Coronary artery (tissue), 2 donors: Measurements from ENCODE around the gene PIK3R1.

Source experiments
- DNase-seq: peaks from one replicate; pipeline ENCODE4 v3.0.0-alpha.2; 2017; ENCODE audit warnings: low spot score
- H3K27ac ChIP-seq, 2 donors: fragments of 200-600 bp; sonication (generic); one replicate each; pipeline ENCODE4 v1.5.1; 2016 to 2019
- H3K4me3 ChIP-seq: fragments of 200-600 bp; sonication (generic); 2 replicates; pipeline ENCODE4 v1.5.1; 2016; ENCODE audit warnings: mild to moderate bottlenecking, moderate library complexity
- CTCF ChIP-seq: fragments of 200-600 bp; sonication (generic); IDR thresholded peaks from one replicate; pipeline ENCODE4 v1.5.1; 2019; ENCODE audit warnings: antibody characterized with exemption

PIK3R1 gene

DNA sequence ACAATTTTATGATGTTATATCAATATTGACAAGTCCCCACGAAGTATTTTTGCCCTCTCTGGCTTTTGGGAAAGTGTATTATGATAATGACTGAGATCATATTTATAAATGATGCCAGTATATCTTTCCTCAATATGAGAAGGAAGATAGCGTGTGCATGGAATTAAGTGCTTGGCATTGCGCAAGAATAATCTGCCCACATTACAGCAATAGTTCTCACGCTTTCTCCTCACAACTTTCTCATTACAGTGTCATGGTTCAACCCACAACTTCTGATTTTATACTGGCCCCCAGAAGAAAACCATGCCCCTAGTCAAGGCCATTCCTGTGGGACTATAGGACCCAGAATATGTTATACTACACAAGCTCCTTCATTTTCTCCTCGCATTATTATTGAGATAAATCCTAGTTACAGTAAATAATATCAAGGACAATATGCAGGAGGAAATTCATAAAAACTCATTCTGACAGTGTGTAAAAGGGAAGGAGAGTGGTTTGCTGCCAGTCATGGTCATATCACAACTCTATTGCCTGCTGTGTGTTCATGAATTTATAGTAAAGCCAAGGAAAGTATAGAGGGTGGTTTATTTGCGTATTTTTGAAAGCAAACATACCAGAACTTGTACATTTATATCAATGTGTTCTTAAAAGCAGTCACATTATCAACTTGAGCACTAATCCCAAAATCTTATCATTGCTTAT is 114.1 kb downstream of the PIK3R1 start:
- DNase-seq: no peak
- Histone ChIP-seq H3K4me3 (no peak overlapping the region), H3K27ac (no peak overlapping the region)
- no peak for TF ChIP-seq CTCF

- Histone ChIP-seq H3K27ac (no peak overlapping the region), H3K4me3 (no peak overlapping the region)
- no peak for TF ChIP-seq CTCF
- no peak for DNase-seq
These were observed 115.0 kb downstream of the PIK3R1 start for GRCh38 chr5:68330574-68330973.

DNA sequence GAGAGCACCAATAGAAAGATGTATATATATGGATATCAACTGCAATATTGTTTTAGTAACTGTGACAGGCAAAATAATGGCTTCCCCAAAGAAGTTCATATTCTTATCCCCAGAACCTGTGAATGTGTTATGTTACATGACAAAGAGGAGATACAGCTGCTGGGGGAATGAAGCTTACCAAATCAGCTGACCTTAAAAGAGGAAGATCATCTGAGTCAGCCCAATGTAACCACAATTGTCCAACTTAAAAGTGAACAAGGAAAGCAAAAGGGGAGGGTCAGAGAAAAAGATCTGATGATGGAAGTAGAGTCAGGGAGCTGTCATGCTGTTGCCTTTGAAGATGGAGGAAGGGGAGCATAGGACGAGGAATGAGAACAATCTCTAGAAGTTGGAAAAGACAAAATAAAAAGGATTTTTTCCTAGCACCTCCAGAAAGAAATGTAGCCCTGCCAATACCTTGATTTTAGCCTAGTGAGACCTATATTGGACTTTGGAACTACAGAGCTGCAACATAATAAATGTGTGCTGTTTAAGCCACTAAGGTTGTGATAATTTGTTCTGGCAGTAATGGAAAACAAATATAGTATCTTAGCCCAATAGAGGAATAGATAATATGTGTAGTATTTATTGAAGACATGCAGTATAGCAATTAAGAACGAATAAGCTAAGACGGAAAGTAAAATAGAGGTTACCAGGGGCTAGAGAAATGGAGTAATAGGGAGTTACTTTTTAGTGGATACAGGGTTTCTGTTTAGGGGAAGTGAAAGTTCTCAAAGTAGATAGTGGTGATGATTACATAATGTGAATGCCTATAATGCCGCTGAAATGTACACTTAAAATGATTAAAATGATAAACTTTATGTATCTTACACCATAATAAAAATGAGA is 115.9 kb downstream of the PIK3R1 start:
- TF ChIP-seq CTCF: no peak
- DNase-seq: no peak
- H3K27ac ChIP-seq: no peak overlapping the region
- no peak overlapping the region for H3K4me3 ChIP-seq

- no peak overlapping the region for H3K27ac ChIP-seq
- no peak for TF ChIP-seq CTCF
- DNase-seq: no peak
- H3K4me3 ChIP-seq: no peak overlapping the region
These were observed 116.5 kb downstream of the PIK3R1 start for GRCh38 chr5:68332080-68332451.

DNA sequence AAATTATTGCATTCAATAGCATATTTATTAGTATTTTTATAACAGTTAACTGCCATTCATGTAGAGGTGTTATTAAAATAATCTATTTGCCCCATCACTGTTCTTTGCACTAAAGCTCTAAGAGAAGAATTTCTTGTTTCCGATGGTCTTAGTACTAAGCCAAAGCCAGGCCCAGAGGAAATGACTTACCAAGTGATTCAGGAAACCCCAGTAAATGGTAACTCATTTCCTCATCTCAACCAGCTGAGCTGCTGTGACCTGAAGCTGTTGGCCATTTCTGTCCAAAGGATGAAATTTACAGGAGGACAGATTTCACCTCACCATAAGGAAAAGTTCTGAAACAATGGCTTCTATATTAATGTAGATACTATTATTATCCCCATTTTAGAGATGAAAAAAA is 117.0 kb downstream of the PIK3R1 start:
- no peak for DNase-seq
- H3K4me3 ChIP-seq: no peak overlapping the region
- TF ChIP-seq CTCF: no peak
- no peak overlapping the region for H3K27ac ChIP-seq

DNA sequence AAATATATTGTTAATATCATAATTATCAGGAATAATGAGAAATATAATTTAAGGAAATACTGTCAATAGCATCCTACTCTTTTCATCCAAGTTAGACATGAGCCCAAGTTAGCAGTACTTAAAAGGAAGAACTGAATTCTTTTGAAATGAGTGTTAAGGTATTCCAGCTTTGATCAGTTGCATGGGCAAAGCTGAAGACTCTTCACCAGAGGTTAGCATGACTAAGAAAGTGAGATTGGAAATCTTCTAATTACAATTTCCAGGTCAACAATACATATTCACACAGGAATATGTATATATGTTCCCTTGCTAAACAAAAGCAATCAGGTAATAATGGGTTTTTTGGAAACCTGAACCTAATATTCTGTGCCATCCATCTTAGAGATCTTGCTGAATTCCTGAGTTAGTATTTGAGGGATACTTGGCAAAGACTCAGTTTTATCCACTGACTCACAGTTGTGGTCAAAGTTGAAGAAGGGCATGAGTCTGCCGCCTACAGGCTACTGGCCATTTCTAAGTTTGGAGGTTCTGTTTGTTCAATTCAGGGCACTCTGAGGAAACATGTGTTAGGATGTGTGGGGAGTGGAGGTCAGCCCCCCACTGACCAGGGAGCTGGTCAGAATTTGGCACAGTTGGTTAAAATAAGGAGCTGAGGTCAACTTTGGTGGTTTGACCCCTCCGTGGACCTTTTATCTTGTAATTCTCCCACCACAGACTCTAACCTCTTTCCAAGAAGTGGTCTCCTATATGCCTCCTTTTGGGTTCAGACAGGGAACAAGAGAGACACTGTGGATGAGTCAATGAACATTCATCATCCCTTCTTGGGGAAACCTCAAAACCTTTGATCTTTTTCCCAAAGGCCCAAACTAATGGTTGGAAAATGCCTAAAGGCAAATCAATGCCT is 118.3 kb downstream of the PIK3R1 start:
- no peak overlapping the region for H3K27ac ChIP-seq
- no peak for DNase-seq
- TF ChIP-seq CTCF: no peak
- H3K4me3 ChIP-seq: no peak overlapping the region
